Omental fat pad (tissue), 4 donors: ENCODE data around the gene CTBP2. TPM values are rescaled to one million over a fixed set of nuclear protein-coding genes. Genes with fewer than 3 reads are reported as not detected.

Source experiments
- ATAC-seq: fragments of 150-250 bp; one replicate; pipeline ENCODE4 v1.9.1; 2016; ENCODE audit warnings: mild to moderate bottlenecking, moderate library complexity; ENCODE audit not compliant: low FRiP score
- DNase-seq: peaks from one replicate; pipeline ENCODE4 v3.0.0-alpha.2; 2019; ENCODE audit warnings: low spot score
- CTCF ChIP-seq, 3 donors: fragments of 450-650 bp; IDR thresholded peaks; one replicate each; pipeline ENCODE4 v1.5.1; 2016 to 2017; ENCODE audit warnings: antibody characterized with exemption in 3 of 3, mild to moderate bottlenecking in 3 of 3, moderate library complexity in 2 of 3
- total RNA-seq, 4 donors: library from RNA; depleted of rRNA; stranded (reverse); fragments of >200 nt; gene quantifications; one replicate each; pipeline ENCODE4 v1.1.0, GENCODE V29; 2016

The CTBP2 gene
- total RNA-seq, 4 donors from 2014 or later: 29.4 to 58.6 (median 46.2) TPM

DNA sequence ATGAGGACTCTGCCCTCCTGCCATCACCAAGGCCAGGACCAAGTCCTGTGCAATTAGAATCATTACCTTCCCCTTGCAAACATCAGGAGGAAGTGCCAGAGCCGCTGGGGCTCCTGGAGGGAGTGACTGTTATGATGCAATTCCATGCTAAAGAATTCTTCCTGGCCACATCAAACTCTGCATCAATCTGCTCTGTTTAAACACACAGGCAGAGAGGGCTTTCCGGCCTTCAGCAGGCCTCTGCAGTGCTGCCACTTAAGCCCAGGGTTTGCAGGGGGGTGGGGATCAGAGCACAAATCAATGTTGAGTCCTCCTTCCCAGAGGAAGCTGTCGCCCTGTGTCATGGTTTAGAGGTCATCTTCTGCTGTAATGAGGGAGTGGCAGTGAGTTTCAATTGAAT is 58.1 kb downstream of the CTBP2 start:
- DNase-seq: no peak

GRCh38 chr10:125101581-125101980 is 58.8 kb downstream of the CTBP2 start:
- no peak for TF ChIP-seq CTCF (IDR thresholded peaks at IDR 0.05)
- ATAC-seq (no peak), DNase-seq (no peak)

More for the DNA sequence above, 58.1 kb downstream of the CTBP2 start:
- ATAC-seq: no peak
- no peak for TF ChIP-seq CTCF (IDR thresholded peaks at IDR 0.05)

DNA sequence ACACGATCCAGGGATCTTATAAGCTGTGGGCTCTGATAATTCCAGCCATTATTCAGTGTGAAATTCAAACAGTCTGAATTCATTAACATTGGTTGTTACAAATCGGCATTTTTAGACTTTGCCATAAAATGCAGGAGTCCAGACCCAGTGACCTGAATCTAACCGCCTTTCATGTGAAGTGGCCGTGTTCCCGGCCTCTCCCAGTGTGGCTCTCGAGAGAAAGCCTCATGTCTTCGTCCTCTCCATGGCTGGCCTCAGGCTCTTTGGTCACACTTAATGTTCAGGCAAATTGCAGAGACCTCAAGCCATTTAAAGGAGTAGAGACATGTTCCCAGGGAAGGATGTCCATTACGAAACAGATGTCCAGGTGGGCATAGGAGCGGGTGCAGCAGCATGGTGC is 59.3 kb downstream of the CTBP2 start:
- ATAC-seq (no peak), DNase-seq (no peak)
- TF ChIP-seq CTCF (IDR thresholded peaks at IDR 0.05): no peak

DNA sequence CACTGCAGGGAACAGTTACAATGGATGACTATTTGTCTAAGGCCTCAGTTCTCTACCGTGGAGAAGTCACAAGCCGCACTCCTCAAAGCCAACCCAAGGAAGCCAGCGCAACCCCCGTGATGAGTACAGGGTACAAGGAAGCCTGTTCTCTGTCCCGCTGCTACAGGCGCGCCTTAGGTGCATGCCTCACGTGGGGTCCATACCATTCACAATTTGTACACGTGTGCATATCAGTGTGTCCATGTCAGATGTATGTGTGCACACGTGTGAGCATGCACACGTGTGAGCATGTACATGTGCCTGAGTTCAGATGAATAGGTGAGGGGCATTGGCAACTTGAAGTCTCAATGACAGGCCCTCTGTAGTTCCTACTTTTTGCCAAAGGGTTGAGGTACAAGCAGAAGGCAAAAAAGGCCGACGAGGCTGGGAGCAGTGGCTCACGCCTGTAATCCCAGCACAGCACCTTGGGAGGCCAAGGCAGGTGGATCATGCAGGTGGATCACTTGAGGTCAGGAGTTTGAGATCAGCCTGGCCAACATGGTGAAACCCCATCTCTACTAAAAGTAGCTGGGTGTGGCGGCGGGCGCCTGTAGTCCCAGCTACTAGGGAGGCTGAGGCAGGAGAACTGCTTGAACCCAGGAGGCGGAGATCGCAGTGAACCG is 62.8 kb downstream of the CTBP2 start:
- no peak for TF ChIP-seq CTCF (IDR thresholded peaks at IDR 0.05)
- ATAC-seq: no peak
- no peak for DNase-seq

GRCh38 chr10:125096975-125097374 is 63.4 kb downstream of the CTBP2 start:
- TF ChIP-seq CTCF (IDR thresholded peaks at IDR 0.05): no peak
- ATAC-seq (no peak), DNase-seq (no peak)

- TF ChIP-seq CTCF (IDR thresholded peaks at IDR 0.05): no peak
- ATAC-seq (no peak), DNase-seq (no peak)
Observed at GRCh38 chr10:125096371-125096770, 64.0 kb downstream of the CTBP2 start.

- no peak for TF ChIP-seq CTCF (IDR thresholded peaks at IDR 0.05)
- no peak for DNase-seq
Observed at GRCh38 chr10:125095776-125096175, 64.6 kb downstream of the CTBP2 start.

More at GRCh38 chr10:125095776-125096175, 64.6 kb downstream of the CTBP2 start:
- ATAC-seq: no peak
